ENCODE measurements around the gene CLPTM1.

GRCh38 chr19:45020071-45020470 is 64.9 kb downstream of the CLPTM1 start:
- TF ChIP-seq CTCF (IDR thresholded peaks at IDR 0.05): no peak
- no peak for TF ChIP-seq POLR2A (IDR thresholded peaks at IDR 0.05)

Data from Peyer's patch (tissue), 4 donors.